MG63 (cell line): ENCODE data around the gene IFI27L1. TPM values are rescaled to one million over a fixed set of nuclear protein-coding genes. Genes with fewer than 3 reads are reported as not detected.

ENCODE experiments used
- DNase-seq: peaks from one replicate; pipeline ENCODE4 v3.0.0-alpha.2; 2020
- H3K27me3 ChIP-seq: fragments of 250-450 bp; sonication (Bioruptor Pico); 2 replicates; pipeline ENCODE4 v1.5.1; 2020; ENCODE audit warnings: mild to moderate bottlenecking, moderate library complexity
- H3K36me3 ChIP-seq: fragments of 250-450 bp; sonication (Bioruptor Pico); 2 replicates; pipeline ENCODE4 v1.5.1; 2020; ENCODE audit warnings: mild to moderate bottlenecking, moderate library complexity
- H3K4me3 ChIP-seq: fragments of 250-450 bp; sonication (Bioruptor Pico); 2 replicates; pipeline ENCODE4 v1.5.1; 2020; ENCODE audit warnings: mild to moderate bottlenecking, moderate library complexity
- H3K9me3 ChIP-seq: fragments of 250-450 bp; sonication (Bioruptor Pico); 2 replicates; pipeline ENCODE4 v1.5.1; 2020; ENCODE audit warnings: mild to moderate bottlenecking, moderate library complexity
- total RNA-seq: library from RNA; depleted of rRNA; stranded (reverse); fragments of >200 nt; shearing (Covaris generic); gene quantifications from 2 replicates; pipeline ENCODE4 v1.2.3, GENCODE V29; 2014; ENCODE audit warnings: low replicate concordance

Gene IFI27L1
- total RNA-seq, 1 experiment from 2014 or later, result 16.5 TPM

DNA sequence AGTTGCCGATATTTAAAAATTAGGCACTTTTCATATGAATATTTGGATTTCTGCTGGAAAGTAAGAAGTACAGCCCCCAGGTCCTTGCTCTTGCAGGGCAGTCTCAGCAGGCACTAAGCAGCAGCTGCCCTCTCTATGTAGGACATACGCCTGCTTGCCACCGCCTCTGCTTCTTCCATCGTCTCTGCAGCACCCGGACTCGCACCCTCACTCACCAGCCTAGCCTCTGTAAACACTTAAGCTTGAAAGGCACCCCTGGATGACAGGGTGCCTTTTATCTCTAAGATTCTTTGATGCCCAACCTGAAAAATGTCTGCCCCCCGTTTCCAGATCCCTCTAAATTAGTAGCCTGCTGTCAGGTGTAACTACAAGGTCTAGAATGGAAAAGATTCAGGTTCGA, 36.0 kb upstream of the IFI27L1 start:
- no peaks in the 10 kb centered on the region for H3K27me3 ChIP-seq
- no peak overlapping the region for H3K4me3 ChIP-seq
- DNase-seq, result no peak
- H3K36me3 ChIP-seq, result peaks cover 7% of the 10 kb centered on the region
- H3K9me3 ChIP-seq, result no peaks in the 10 kb centered on the region

DNA sequence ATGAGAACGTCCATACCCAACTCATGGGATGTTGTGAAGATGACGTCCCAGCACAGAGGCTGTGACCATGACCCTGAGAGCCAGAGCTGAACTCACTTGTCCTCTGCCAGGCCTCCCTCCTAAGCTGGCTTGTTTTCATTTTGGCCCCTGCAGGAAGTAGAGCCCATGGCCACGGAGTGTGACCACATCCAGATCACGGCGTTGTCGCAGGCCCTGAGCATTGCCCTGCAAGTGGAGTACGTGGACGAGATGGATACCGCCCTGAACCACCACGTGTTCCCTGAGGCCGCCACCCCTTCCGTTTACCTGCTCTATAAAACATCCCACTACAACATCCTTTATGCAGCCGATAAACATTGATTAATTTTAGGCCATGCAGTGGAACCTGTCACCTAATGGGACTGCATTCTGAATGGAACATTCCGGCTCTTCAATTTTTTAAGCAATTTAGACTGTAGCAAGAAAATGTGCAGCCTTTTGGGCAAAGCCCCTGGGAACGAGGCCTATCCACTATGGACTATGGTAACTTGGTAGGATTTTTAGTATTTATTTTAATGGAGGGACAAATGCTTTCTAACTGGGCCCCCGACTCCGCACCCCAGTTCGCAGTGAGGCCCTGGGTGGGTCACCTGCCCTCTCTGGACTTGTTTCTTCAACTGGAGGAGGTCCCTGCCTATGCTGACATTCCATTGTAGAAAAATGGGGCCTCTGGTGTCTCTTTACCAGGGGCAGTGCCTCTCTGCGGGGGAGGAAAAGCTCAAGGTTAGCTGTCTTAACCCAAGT, 35.4 kb upstream of the IFI27L1 start:
- H3K27me3 ChIP-seq, result no peaks in the 10 kb centered on the region
- H3K36me3 ChIP-seq, result peaks cover 9% of the 10 kb centered on the region
- H3K9me3 ChIP-seq, result no peaks in the 10 kb centered on the region
- no peak for DNase-seq
- no peak overlapping the region for H3K4me3 ChIP-seq

DNA sequence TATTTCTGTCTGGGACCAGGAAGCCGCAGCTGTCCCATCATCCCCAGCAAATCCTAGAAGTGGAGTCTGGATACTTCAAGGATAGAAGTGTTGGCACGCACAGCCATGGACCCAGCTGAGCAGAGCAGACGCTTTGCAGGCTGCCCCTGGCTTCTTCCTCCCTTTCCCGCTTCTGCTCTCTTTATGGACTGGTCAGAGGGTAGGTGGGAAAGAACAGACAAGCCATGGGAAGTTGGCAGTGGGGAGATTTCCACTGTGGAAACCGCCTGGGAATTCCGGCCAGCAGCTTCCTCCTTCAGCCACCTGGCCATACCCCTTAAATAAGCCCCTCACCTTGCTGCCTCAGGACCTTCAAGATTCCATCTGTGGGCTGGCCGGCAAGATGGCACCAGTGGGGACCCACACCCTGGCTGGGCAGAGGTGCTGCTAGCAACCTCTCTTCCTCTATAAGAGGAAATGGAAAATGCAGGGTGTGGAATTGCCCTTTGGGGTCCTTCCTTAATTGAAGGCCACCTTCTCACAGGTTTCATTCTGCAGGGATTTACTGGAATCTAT, 34.3 kb upstream of the IFI27L1 start:
- Histone ChIP-seq H3K9me3 (no peaks in the 10 kb centered on the region), H3K36me3 (peaks cover 9% of the 10 kb centered on the region)

DNA sequence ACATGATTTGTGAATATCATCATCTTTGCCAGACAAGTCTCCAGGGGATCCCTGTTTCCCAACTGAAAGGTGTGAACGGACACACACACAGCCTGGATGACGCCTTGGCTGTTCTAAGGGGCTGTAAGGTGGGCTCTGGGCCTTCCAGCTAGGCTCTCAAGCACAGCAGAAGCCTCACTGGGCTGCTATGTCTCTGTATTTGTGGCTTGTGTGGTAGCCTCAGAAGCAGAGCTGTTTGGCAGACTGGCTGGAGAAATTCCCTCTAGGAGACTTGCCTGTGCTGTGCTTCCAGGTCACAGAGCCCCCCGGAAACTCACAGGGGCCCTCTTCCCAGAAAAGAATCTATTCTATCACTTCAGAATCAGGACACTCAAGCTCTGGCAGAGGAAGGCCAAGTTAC, 33.5 kb upstream of the IFI27L1 start:
- no peak for DNase-seq
- H3K27me3 ChIP-seq, result no peaks in the 10 kb centered on the region
- H3K9me3 ChIP-seq, result no peaks in the 10 kb centered on the region
- peaks cover 13% of the 10 kb centered on the region for H3K36me3 ChIP-seq
- H3K4me3 ChIP-seq, result no peak overlapping the region

More for the DNA sequence above, 34.3 kb upstream of the IFI27L1 start:
- DNase-seq, result no peak
- Histone ChIP-seq H3K4me3 (no peak overlapping the region), H3K27me3 (no peaks in the 10 kb centered on the region)

DNA sequence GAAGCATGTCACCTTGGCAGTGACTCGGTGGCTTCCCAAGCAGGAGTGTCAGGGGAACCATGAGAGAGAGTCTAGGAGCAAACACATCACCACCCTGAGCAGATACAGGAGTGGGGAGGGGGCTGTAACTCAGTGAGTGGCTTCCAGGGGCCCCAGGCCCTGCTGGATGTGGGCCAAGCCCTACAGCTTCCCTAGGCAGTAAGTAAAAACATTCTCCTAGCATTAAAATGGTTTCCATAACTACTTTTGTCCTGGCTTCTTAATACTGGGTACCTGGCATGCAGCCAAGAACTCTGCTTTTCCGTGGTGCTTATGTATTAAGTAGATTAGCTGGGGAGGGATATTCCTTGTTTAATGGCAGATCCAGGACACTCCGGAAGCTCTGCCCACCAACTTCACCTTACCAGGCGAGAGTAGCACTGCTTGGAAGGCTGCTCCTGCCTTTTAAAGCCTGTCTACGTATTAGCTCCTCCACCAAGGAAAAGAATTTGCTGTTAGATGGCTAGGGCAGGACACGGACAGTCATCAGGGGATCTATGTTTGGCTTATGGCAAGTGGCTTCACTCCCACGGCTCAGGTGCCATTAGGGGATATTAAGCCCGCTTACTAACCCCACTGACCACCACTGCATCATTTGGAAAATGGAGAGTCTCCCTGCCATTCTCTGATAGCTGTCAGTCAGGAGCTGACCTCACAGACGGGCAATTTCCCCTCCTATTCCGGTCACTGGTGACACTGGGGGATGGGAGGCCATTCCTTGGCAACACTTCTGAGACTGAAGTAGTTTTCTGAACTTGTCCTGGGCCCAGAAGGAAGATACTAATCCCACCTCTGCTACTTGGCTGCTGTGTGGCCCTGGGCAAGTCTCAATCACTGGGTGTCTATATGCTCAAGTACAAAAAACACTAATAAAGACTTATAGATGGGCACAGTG, 32.2 kb upstream of the IFI27L1 start:
- DNase-seq, result no peak
- H3K36me3 ChIP-seq, result peaks cover 13% of the 10 kb centered on the region
- H3K9me3 ChIP-seq, result no peaks in the 10 kb centered on the region
- no peak overlapping the region for H3K4me3 ChIP-seq
- no peaks in the 10 kb centered on the region for H3K27me3 ChIP-seq

DNA sequence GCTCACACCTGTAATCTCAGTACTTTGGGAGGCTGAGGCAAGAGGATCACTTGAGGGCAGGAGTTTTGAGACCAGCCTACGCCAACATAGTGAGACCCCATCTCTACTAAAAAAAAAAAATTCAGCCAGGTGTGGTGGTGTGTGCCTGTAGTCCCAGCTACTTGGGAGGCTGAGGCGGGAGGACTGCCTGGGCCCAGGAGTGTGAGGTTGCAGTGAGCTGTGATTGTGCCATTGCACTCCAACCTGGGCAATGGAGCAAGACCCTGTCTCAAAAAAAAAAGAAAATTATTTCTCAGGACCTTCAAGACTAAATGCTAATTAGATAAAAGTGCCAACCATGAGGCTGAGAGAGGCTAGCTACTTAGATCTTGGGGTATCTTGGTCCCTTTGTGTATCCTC, 31.5 kb upstream of the IFI27L1 start:
- DNase-seq, result no peak
- Histone ChIP-seq H3K27me3 (no peaks in the 10 kb centered on the region), H3K4me3 (no peak overlapping the region), H3K9me3 (no peaks in the 10 kb centered on the region), H3K36me3 (peaks cover 13% of the 10 kb centered on the region)

DNA sequence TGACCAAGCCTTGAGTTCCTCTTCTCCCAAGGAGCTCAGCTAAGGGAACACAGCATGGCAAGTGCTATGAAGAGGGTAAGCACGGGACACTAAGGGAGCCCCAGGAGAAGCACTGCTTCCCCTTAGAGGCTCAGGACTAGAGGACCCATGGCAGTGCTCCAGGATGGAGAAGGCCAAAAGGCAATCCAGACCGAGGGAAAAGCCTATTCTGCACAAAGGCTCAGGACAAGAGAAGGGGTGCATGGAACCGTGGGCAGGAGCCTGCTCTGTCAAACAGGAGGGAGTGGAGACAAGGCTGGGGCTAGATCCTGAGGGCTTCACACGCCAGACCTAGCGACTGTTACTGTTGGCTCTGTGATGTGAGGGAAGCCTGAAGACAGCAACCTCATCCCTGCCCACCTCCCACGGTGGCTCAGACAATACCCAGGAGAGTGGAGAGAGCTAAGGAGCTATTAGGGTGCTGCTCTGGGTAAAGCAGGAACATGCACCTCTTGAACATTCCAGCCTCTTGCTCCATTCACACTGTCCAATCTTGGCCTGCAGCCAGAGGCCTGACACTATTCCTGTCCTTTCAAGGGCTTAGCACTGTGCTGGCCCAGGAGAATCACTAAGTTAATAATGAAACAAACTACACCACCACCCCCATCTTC, 30.8 kb upstream of the IFI27L1 start:
- no peaks in the 10 kb centered on the region for H3K27me3 ChIP-seq
- H3K4me3 ChIP-seq, result no peak overlapping the region
- DNase-seq, result no peak
- no peaks in the 10 kb centered on the region for H3K9me3 ChIP-seq
- peaks cover 13% of the 10 kb centered on the region for H3K36me3 ChIP-seq

DNA sequence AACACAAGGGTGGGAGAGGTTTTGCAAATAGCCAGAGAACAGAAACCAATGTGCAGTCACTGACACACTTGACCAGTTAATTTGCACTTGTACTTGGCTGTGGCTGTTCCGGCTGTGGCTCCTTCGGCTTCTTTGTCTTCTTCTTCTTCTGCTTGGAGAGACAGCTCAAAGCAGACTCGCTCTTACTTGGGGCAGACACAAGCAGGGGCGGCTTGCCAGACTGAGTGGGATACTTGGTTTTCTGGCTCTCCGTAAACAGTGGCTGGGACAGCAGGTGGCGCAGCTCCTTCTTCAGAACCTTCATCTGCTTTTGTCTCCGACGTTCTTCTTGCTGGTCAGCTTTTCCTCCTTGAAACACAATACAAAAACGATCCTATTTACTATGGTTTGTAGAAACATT, 30.0 kb upstream of the IFI27L1 start:
- DNase-seq, result no peak
- Histone ChIP-seq H3K9me3 (no peaks in the 10 kb centered on the region), H3K27me3 (no peaks in the 10 kb centered on the region), H3K4me3 (no peak overlapping the region), H3K36me3 (peaks cover 13% of the 10 kb centered on the region)

DNA sequence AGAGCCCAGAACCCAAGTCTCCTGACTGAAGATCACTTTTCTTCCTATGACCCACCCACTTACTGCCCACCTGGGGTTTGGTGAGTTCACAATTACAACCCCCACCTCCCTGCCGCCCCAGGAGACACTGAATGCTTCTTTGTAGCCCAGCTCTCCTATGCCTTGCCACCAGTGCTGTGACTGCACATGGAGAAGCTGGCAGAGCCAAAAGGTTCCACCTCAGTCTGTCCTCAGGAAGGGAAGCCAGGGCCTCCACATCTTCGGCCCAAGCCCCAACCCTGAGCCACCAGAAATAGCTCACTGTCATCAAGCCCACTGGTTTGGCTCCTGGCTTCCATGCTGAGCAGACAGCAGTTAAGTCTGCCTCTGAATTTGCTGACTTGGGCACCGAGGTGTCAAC, 29.3 kb upstream of the IFI27L1 start:
- DNase-seq, result no peak
- Histone ChIP-seq H3K4me3 (no peak overlapping the region), H3K9me3 (no peaks in the 10 kb centered on the region), H3K36me3 (peaks cover 17% of the 10 kb centered on the region), H3K27me3 (no peaks in the 10 kb centered on the region)

DNA sequence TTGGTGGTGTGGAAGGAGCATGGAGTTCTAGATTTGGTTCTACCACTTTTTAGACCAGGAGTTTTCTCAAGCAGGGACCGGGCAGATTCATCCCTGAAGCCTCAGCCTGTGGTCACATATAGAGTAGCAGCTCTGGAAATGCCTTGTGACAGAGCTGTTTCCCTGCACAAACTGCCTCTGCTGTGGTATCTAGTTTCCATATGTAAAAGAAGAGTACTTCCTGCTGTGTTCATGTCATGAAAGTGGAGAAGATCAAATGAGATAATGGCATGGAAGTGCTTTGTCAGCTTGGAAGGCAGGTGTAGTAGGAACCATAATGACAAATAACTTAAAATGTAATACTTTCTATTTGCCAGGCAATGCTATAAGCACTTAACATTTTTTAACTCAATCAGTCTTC, 28.9 kb upstream of the IFI27L1 start:
- DNase-seq, result no peak
- no peak overlapping the region for H3K4me3 ChIP-seq
- H3K9me3 ChIP-seq, result no peaks in the 10 kb centered on the region
- H3K27me3 ChIP-seq, result no peaks in the 10 kb centered on the region
- H3K36me3 ChIP-seq, result peaks cover 18% of the 10 kb centered on the region

DNA sequence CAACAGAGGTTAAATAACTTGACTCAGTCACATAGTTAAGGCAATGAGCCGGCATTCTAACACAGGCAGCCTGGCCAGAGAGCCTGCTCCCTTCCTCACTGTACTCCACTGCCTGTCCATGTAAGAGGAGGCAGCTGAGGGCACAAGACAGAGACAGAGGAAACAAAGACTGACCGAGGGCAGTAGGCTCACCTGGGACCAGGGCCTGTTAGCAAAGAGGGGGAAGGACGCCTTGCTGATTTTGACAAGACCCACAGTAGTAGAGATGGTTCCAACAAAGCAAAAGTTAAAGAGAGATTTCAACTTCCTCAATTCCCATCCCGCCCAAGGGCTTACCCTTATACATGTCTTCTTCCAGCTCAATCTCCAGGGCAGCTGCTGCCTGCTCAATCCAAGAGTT, 28.4 kb upstream of the IFI27L1 start:
- Histone ChIP-seq H3K27me3 (no peaks in the 10 kb centered on the region), H3K36me3 (peaks cover 21% of the 10 kb centered on the region), H3K9me3 (no peaks in the 10 kb centered on the region), H3K4me3 (no peak overlapping the region)
- DNase-seq, result no peak

DNA sequence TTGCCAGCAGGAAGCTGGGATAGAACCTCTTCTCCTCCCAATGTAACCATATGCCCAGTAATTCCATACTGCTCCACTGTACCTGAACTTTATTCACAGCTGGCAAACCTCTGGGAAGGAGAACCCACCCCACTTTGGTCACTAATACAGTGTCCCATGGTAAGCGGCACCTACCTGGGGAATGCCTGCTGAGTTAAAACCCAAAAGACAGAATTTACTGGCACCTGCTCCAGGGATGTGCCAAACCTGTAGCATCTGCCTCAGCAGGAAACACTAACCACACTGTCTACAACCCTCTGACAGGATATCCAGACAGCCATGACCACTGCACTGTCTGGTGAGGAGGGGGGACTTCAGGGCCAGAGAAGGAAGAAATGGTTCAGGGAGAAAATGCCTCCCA, 26.7 kb upstream of the IFI27L1 start:
- Histone ChIP-seq H3K27me3 (no peaks in the 10 kb centered on the region), H3K36me3 (peaks cover 22% of the 10 kb centered on the region), H3K9me3 (no peaks in the 10 kb centered on the region), H3K4me3 (no peak overlapping the region)
- no peak for DNase-seq

DNA sequence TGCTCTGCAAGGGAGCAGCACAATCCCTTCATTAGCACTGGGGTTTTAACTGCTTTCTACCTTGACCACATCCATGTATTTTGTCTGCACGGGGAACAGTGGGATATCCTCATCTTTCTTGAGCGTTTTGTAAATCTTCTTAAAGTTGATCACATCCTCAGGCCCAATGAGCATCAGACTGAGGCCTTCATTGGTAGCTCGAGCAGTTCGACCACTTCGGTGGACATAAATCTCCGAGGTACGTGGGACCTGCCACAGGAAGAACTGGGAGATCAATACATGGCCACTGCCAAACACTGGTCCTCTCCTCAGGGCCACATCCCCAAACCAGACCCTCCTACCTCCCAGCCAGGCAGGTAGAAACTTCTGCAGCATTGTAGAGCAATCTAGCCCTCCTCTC, 26.2 kb upstream of the IFI27L1 start:
- Histone ChIP-seq H3K36me3 (peaks cover 24% of the 10 kb centered on the region), H3K9me3 (no peaks in the 10 kb centered on the region), H3K4me3 (no peak overlapping the region), H3K27me3 (no peaks in the 10 kb centered on the region)
- no peak for DNase-seq

DNA sequence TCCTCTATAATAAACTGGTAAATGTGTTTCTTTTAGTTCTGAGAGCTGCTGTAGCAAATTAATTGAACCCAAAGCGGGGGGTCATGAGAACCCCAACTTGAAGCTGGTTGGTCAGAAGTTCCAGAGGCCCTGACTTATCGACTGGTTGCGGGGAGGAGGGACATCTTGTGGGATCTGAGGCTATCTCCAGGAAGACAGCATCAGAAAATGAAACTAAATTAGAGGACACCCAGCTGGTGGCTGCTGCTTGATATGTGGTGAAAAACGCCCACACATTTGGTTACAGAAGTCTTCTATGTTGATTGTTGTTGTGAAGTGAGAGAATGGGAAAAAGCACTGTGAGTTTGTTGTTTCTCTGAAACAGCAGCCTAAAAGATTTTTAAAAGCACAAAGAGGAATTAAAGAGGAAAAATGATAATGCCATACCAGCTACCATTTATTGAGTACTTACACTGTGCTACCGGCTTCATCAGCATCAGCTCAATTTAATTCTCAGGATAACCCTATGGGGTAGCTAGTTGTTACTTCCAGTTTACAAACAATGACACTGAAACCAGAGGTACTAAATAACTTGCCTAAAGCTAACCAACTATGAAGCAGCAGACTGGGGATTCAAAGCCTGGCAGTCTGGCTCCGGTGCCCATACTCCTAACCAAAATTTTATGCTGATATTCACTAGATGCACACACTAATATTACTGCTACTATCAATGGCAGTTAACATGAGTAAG, 24.4 kb upstream of the IFI27L1 start:
- peaks cover 28% of the 10 kb centered on the region for H3K36me3 ChIP-seq
- DNase-seq, result no peak
- no peaks in the 10 kb centered on the region for H3K27me3 ChIP-seq
- no peaks in the 10 kb centered on the region for H3K9me3 ChIP-seq
- no peak overlapping the region for H3K4me3 ChIP-seq

DNA sequence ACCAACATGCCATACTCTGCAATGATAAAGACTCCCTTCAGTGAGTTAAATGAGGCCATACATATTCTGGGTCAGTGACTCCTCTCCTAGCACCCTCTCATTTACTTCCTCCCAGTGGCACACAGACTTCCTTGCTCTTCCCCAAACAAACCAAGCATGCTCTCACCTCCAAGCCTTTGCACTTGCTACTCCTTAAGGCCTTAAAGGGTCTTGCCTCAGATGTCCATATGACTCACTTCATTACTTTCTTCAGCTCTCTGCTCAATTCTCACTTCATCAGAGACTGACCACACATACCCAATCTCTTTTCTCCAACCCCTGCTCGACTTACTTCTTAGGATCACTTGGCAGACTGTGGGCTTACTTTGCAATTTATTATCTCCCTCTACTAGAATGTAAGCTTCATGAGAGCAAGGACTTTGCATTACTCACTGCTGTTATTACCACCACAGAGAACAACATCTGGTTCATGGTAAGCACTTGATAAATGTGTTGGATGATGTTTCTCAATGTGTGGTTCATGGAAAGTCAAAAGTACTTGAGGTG, 22.9 kb upstream of the IFI27L1 start:
- H3K9me3 ChIP-seq, result no peaks in the 10 kb centered on the region
- no peak overlapping the region for H3K4me3 ChIP-seq
- peaks cover 30% of the 10 kb centered on the region for H3K36me3 ChIP-seq
- no peaks in the 10 kb centered on the region for H3K27me3 ChIP-seq
- no peak for DNase-seq

DNA sequence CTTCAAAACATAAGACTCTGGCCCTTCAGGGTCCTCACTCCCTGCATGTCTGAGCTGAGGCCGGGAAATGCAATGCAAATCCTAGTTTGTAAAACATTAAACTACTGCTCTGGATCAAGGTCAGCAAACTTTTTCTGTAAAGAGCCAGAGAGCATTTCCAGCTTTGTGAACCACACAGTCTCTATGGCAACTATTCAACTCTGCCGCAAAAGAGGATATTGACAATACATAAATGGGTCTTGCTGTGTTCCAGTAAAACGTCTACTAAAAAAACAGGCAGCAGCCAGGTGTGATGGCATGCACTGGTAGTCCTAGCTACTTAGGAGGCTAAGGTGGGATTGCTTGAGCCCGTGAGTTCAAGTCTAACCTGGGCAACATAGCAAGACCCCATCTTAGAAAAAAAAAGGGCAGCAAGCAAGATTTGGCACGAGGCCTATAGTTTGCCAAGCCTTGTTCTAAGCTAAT, 22.4 kb upstream of the IFI27L1 start:
- Histone ChIP-seq H3K27me3 (no peaks in the 10 kb centered on the region), H3K9me3 (no peaks in the 10 kb centered on the region), H3K36me3 (peaks cover 30% of the 10 kb centered on the region), H3K4me3 (no peak overlapping the region)
- DNase-seq, result no peak
